ENCODE measurements around the gene THEM4. TPM values are rescaled to one million over a fixed set of nuclear protein-coding genes. Genes with fewer than 3 reads are reported as not detected.

The THEM4 gene
- total RNA-seq, 1 donor from 2014 or later: 17.3 TPM

GRCh38 chr1:151829352-151830046 lies 79.8 kb downstream of the THEM4 start:
- Mint-ChIP-seq H3K27me3 (peaks cover 18% of the 10 kb centered on the region), H3K36me3 (ENCODE audit: insufficient read depth) (no peaks in the 10 kb centered on the region), H3K27ac (peak overlapping the region; percentile 29), H3K4me3 (ENCODE audit: low read depth) (no peak overlapping the region), H3K9me3 (ENCODE audit: low read depth) (no peaks in the 10 kb centered on the region), H3K4me1 (ENCODE audit: low read depth) (peaks cover 5% of the 10 kb centered on the region)
- TF ChIP-seq CTCF (IDR thresholded peaks at IDR 0.05; ENCODE audit: unreplicated experiment): no peak
- no peak for DNase-seq (ENCODE audit: low spot score, unreplicated experiment)

GRCh38 chr1:151828921-151829320 lies 80.4 kb downstream of the THEM4 start:
- Mint-ChIP-seq H3K4me1 (ENCODE audit: low read depth) (peaks cover 5% of the 10 kb centered on the region), H3K36me3 (ENCODE audit: insufficient read depth) (no peaks in the 10 kb centered on the region), H3K27me3 (peaks cover 21% of the 10 kb centered on the region), H3K4me3 (ENCODE audit: low read depth) (no peak overlapping the region), H3K27ac (peak overlapping the region; percentile 29), H3K9me3 (ENCODE audit: low read depth) (no peaks in the 10 kb centered on the region)
- DNase-seq (ENCODE audit: low spot score, unreplicated experiment): no peak
- no peak for TF ChIP-seq CTCF (IDR thresholded peaks at IDR 0.05; ENCODE audit: unreplicated experiment)

DNA sequence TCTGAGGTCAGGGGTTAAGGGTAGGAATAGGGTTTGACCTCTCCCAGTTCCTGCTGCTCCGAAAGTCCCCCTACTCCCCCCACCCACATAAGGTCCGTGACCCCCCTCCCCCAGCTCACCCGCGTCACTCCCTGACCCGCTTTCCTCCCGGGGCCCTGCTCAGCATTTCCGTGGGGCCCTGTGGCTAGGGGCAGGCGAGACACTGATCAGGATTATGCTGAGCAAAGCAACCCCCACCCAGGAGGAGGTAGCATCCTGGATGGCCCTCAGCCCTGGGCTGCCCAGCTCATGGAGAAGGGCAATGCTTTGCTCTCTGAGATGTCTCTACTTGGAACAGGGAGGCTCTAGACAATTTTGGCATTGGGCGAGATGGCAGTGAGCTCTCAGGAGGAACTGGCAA lies 81.5 kb downstream of the THEM4 start:
- Mint-ChIP-seq H3K4me1 (ENCODE audit: low read depth) (peaks cover 5% of the 10 kb centered on the region), H3K4me3 (ENCODE audit: low read depth) (no peak overlapping the region)

GRCh38 chr1:151825751-151826660 lies 83.3 kb downstream of the THEM4 start:
- Mint-ChIP-seq H3K9me3 (ENCODE audit: low read depth) (no peaks in the 10 kb centered on the region), H3K4me3 (ENCODE audit: low read depth) (no peak overlapping the region)

More for the DNA sequence above, 81.5 kb downstream of the THEM4 start:
- no peak overlapping the region for H3K27ac Mint-ChIP-seq
- no peak for DNase-seq (ENCODE audit: low spot score, unreplicated experiment)
- TF ChIP-seq CTCF (IDR thresholded peaks at IDR 0.05; ENCODE audit: unreplicated experiment): no peak
- H3K27me3 Mint-ChIP-seq: peaks cover 27% of the 10 kb centered on the region
- no peaks in the 10 kb centered on the region for H3K9me3 Mint-ChIP-seq (ENCODE audit: low read depth)
- H3K36me3 Mint-ChIP-seq (ENCODE audit: insufficient read depth): no peaks in the 10 kb centered on the region

More at GRCh38 chr1:151825751-151826660, 83.3 kb downstream of the THEM4 start:
- Mint-ChIP-seq H3K36me3 (ENCODE audit: insufficient read depth) (no peaks in the 10 kb centered on the region), H3K4me1 (ENCODE audit: low read depth) (peaks cover 5% of the 10 kb centered on the region), H3K27me3 (peaks cover 21% of the 10 kb centered on the region), H3K27ac (peak overlapping the region; percentile 62)
- TF ChIP-seq CTCF (IDR thresholded peaks at IDR 0.05; ENCODE audit: unreplicated experiment): no peak
- no peak for DNase-seq (ENCODE audit: low spot score, unreplicated experiment)
